ENCODE results near the gene HNRNPR. TPM values are rescaled to one million over a fixed set of nuclear protein-coding genes. Genes with fewer than 3 reads are reported as not detected.

The HNRNPR gene
- total and polyA plus RNA-seq, 2 of the 8 experiments (the other 6 are each of a cell fraction or from before 2014, with no cell fraction given) = 110 to 214 TPM

GRCh38 chr1:23278717-23279116 lies 65.4 kb downstream of the HNRNPR start:
- Histone ChIP-seq H2BK20ac (ENCODE audit: low read length) (no peak overlapping the region), H4K91ac (replicated peaks; ENCODE audit: insufficient read length, low read length) (no peak overlapping the region), H4K5ac (ENCODE audit: insufficient read length, low read depth, low read length) (no peak overlapping the region), H3K14ac (ENCODE audit: insufficient read length) (no peak overlapping the region), H3K23ac (ENCODE audit: insufficient read length) (no peak overlapping the region), H3K18ac (ENCODE audit: extremely low read depth, low read length) (no peak overlapping the region), H2AFZ (ENCODE audit: low read length) (no peak overlapping the region), H3K4me1 (replicated peaks in 1 of 4; ENCODE audit: control insufficient read depth in 3 of 4, insufficient read depth in 4 of 4, low read length in 3 of 4) (no peaks in the 10 kb centered on the region), H3K27me3 (replicated peaks in 1 of 4; ENCODE audit: control insufficient read depth in 3 of 4, extremely low read depth in 1 of 4, insufficient read depth in 3 of 4, low read length in 3 of 4) (no peaks in the 10 kb centered on the region; a peak in 1 of 7 replicates), H2BK5ac (ENCODE audit: low read depth, low read length) (no peak overlapping the region), H2AK5ac (ENCODE audit: low read depth, low read length) (no peak overlapping the region), H2BK15ac (ENCODE audit: low read length) (no peak overlapping the region), H3K36me3 (ENCODE audit: control insufficient read depth in 2 of 4, insufficient read depth in 4 of 4, low read length in 3 of 4) (peaks cover 3 to 31% (median 10%) of the 10 kb centered on the region in 4 experiments; a peak in 4 of 8 replicates), H4K8ac (ENCODE audit: extremely low read depth, insufficient read depth, low read length) (no peak overlapping the region), H3K56ac (replicated peaks; ENCODE audit: insufficient read length, low read depth, low read length) (no peak overlapping the region), H3K4me2 (ENCODE audit: insufficient read depth in 1 of 2, low read depth in 2 of 2, low read length in 2 of 2) (no peak overlapping the region), H3K9me3 (ENCODE audit: insufficient read depth in 2 of 2, low read depth in 1 of 2, low read length in 1 of 2) (no peaks in the 10 kb centered on the region), H3K79me1 (ENCODE audit: low read depth, low read length) (no peaks in the 10 kb centered on the region), H3K27ac (ENCODE audit: low read depth, low read length) (no peak overlapping the region), H3K23me2 (ENCODE audit: low read depth, low read length) (no peaks in the 10 kb centered on the region), H2BK120ac (replicated peaks; ENCODE audit: low read depth, low read length) (no peak overlapping the region), H2BK12ac (ENCODE audit: low read depth, low read length) (no peak overlapping the region), H3K4me3 (ENCODE audit: extremely low read depth in 1 of 4, insufficient read depth in 2 of 4, low read depth in 3 of 4, low read length in 4 of 4) (no peak overlapping the region), H3K79me2 (ENCODE audit: control insufficient read depth in 1 of 2, insufficient read depth in 2 of 2, low read length in 2 of 2) (no peaks in the 10 kb centered on the region), H3K4ac (replicated peaks; ENCODE audit: insufficient read length, low read depth, low read length) (no peak overlapping the region), H4K20me1 (replicated peaks in 1 of 2; ENCODE audit: control insufficient read depth in 1 of 2, insufficient read depth in 2 of 2, low read length in 2 of 2) (no peaks in the 10 kb centered on the region), H3K9ac (replicated peaks in 1 of 4; ENCODE audit: extremely low read depth in 1 of 4, low read depth in 3 of 4, low read length in 3 of 4) (no peak overlapping the region)
- DNase-seq (ENCODE audit: low read depth in 1 of 2, low spot score in 2 of 2) = no peak
- WGBS, 2 experiments (ENCODE audit: extremely low coverage in 1 of 2, insufficient coverage in 1 of 2, insufficient read length in 1 of 2, insufficient replicate concordance in 2 of 2, low coverage in 1 of 2, low lambda C conversion rate in 2 of 2, missing lambda C conversion rate in 1 of 2) = 96 to 100% methylated on average over 1 to 2 of the region's 2 CpGs
- ChIA-PET CTCF (ENCODE audit: partially characterized antibody) (interaction anchor here (0.8 to 1.5 kb wide), 3 partner anchors 61 to 184 kb away, joined by 3 to 5 read pairs (median 3); partner anchors contain the start of gene HTR1D), POLR2A (ENCODE audit: partially characterized antibody) (no interaction called here)
- no peak for FAIRE-seq
- TF ChIP-seq MAFK (IDR thresholded peaks at IDR 0.05; ENCODE audit: low read depth, low read length) (no peak), SUZ12 (IDR thresholded peaks at IDR 0.05; ENCODE audit: low read length) (no peak), SIN3A (conservative IDR thresholded peaks at IDR 0.05 in 1 of 2, IDR thresholded peaks at IDR 0.05 in 1 of 2; ENCODE audit: low read depth in 1 of 2, low read length in 2 of 2) (no peak), POU5F1 (IDR thresholded peaks at IDR 0.05; ENCODE audit: low read depth, low read length) (no peak), CBX5 (IDR thresholded peaks at IDR 0.05; ENCODE audit: low read depth, low read length) (no peak), RFX5 (IDR thresholded peaks at IDR 0.05; ENCODE audit: borderline replicate concordance, low read depth, low read length) (no peak), CTBP2 (IDR thresholded peaks at IDR 0.05; ENCODE audit: borderline replicate concordance, insufficient read depth, insufficient read length, low read length) (no peak), SRF (IDR thresholded peaks at IDR 0.05; ENCODE audit: low read depth, low read length) (no peak), RAD21 (IDR thresholded peaks at IDR 0.05 in 1 of 2, conservative IDR thresholded peaks at IDR 0.05 in 1 of 2; ENCODE audit: low read depth in 2 of 2, low read length in 2 of 2) (no peak)
